Measurements from ENCODE around the gene CMTM2. TPM values are rescaled to one million over a fixed set of nuclear protein-coding genes. Genes with fewer than 3 reads are reported as not detected.
"Not testable (repeated sequence)": the region's sequence is repeated elsewhere in the genome, so short reads cannot be mapped to it uniquely, and the experiment has no call there.

The CMTM2 gene
- total and polyA plus RNA-seq, 8 donors = 0.21 to 0.84 (median 0.65) TPM; not detected in 5

DNA sequence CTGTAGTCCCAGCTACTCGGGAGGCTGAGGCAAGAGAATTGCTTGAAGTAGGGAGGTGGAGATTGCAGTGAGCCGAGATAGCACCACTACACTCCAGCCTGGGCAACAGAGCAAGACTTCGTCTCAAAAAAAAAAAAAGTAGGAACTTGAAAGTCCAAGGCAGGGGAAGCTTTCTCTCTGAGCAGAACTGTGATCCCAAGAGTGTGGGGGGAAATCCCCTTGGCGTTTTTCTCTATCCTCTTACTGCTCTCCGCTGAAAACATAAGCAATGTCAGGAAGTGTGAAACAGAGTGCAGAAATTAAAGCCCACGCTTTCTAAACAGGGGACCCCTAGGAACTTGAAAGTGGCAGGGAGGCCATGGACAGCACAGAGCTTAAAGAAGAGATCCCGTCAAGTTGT is 15.5 kb downstream of the CMTM2 start:
- DNase-seq = no peak
- TF ChIP-seq CTCF (IDR thresholded peaks at IDR 0.05) = no peak
- H3K27me3 ChIP-seq = no peaks in the 10 kb centered on the region
- H3K4me3 ChIP-seq = no peak overlapping the region
- intact Hi-C loops (cut with DNase I) = no loop called here
- ATAC-seq = peak in 1 of 4 donors; percentile 55
- 81 to 86% methylated on average over 7 of the region's 7 CpGs for WGBS, 2 donors
- no peaks in the 10 kb centered on the region for H3K36me3 ChIP-seq
- no peaks in the 10 kb centered on the region for H3K4me1 ChIP-seq
- no peaks in the 10 kb centered on the region for H3K9me3 ChIP-seq
- no peak for FAIRE-seq
- no peak overlapping the region for H3K27ac ChIP-seq

DNA sequence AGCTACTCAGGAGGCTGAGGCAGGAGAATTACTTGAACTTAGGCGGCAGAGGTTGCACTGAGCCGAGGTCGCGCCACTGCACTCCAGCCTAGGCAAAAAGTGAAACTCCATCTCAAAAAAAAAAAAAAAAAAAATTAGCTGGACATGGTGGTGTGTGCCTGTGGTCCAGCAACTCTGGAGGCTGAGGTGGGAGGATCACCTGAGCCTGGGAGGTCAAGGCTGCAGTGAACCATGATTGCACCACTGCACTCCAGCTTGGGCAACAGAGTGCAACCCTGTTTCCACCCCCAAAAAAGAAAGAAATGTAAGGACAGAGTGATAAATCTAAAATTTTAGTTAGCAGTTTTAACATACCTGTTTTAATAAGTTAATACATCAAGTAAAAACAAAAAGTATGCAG is 17.3 kb downstream of the CMTM2 start:
- H3K36me3 ChIP-seq; H3K4me1 ChIP-seq; DNase-seq; H3K27me3 ChIP-seq; H3K27ac ChIP-seq; H3K4me3 ChIP-seq; intact Hi-C loops (cut with DNase I); ATAC-seq; H3K9me3 ChIP-seq; FAIRE-seq: not testable (repeated sequence)
- 97% methylated on average over 4 of the region's 4 CpGs for WGBS, 2 donors

- no peak for FAIRE-seq
- Histone ChIP-seq H3K4me1 (no peaks in the 10 kb centered on the region), H3K9me3 (no peaks in the 10 kb centered on the region), H3K36me3 (no peaks in the 10 kb centered on the region), H3K4me3 (no peak overlapping the region), H3K27ac (no peak overlapping the region), H3K27me3 (no peaks in the 10 kb centered on the region)
- no peak for ATAC-seq
- intact Hi-C loops (cut with DNase I) = no loop called here
- 85 to 89% methylated on average over 5 of the region's 5 CpGs for WGBS, 2 donors
- no peak for DNase-seq
- TF ChIP-seq CTCF (IDR thresholded peaks at IDR 0.05) = no peak
These were observed 18.0 kb downstream of the CMTM2 start for GRCh38 chr16:66596986-66597848.

DNA sequence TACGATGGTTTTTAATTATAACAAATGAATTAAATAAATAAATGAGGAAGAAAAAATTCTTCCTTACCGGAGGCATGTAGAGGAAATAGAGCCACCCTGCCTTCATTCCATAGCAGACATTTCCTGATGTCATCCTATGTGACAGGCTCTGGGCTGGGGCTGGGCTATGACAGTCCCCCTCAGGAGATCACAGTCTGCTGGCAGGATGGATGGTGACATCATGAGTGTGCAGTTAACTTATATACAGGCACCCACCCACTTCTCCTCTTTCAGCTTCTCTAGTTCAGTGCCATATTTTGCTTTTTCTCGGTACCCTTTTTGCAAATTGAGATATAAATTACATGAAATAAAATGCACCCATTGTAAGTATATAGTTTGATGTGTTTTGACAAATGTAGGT is 18.8 kb downstream of the CMTM2 start:
- intact Hi-C loops (cut with DNase I) = no loop called here
- Histone ChIP-seq H3K4me1 (no peaks in the 10 kb centered on the region), H3K27me3 (no peaks in the 10 kb centered on the region), H3K27ac (no peak overlapping the region), H3K36me3 (no peaks in the 10 kb centered on the region), H3K9me3 (no peaks in the 10 kb centered on the region), H3K4me3 (no peak overlapping the region)
- no peak for FAIRE-seq
- TF ChIP-seq CTCF (IDR thresholded peaks at IDR 0.05) = no peak
- WGBS, 2 donors = 89 to 94% methylated on average over 3 of the region's 3 CpGs
- no peak for DNase-seq
- ATAC-seq = no peak

DNA sequence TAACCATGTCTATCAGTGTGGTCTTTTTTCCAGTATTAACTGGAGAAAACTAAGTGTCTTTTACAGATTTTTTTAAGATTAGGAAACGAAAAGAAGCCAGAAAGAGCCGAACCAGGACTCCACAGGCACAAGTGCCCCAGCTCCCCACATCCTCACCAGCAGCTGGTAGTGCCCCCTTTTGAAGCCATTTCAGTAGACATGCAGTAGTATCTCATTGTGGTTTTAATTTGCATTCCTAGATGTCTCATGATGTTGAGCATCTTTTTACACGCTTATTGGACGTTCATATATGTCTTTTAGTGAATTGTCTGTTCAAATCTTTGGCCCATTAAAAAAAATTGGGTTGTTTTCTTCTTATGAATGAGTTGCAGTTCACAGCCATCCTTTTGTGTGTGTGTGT is 20.5 kb downstream of the CMTM2 start:
- DNase-seq (no peak), FAIRE-seq (no peak), ATAC-seq (no peak)
- Histone ChIP-seq H3K27me3 (no peaks in the 10 kb centered on the region), H3K27ac (no peak overlapping the region), H3K4me3 (no peak overlapping the region), H3K9me3 (no peaks in the 10 kb centered on the region), H3K4me1 (no peaks in the 10 kb centered on the region), H3K36me3 (no peaks in the 10 kb centered on the region)
- intact Hi-C loops (cut with DNase I) = no loop called here
- WGBS, 2 donors = 94 to 95% methylated on average over 4 of the region's 4 CpGs
- TF ChIP-seq CTCF (IDR thresholded peaks at IDR 0.05) = no peak

Data from pancreas (tissue), 10 donors.